Right ventricle myocardium inferior (tissue), 1 donor: ENCODE results near the gene ABCG1. TPM values are rescaled to one million over a fixed set of nuclear protein-coding genes. Genes with fewer than 3 reads are reported as not detected.

ENCODE experiments used
- ATAC-seq: fragments of 200-7000 bp; cut with Tn5 transposase; one replicate; pipeline ENCODE4 v1.9.1; 2020; ENCODE audit warnings: mild to moderate bottlenecking, moderate library complexity
- DNase-seq: peaks from one replicate; pipeline ENCODE4 v3.0.0; 2021; ENCODE audit errors: missing footprints
- intact Hi-C: fragments of 100-400 bp; cut with DNase I; formaldehyde crosslinking; loops from one replicate; pipeline ENCODE4 v1.11.0; 2022
- total RNA-seq: library from RNA; stranded (reverse); fragmentation: NEBNext Ultra II Directional; extraction: Animal tissue kit (Norgen Biotek cat#: 25700); gene quantifications from one replicate; pipeline ENCODE4 v1.2.1, GENCODE V29; 2021
- donor health status: DM: no; HTN: yes; CAD: no; lungs with severe emphysema.

Gene ABCG1
- total RNA-seq, 1 donor from 2014 or later: 9.0 TPM

GRCh38 chr21:42320791-42321190, 101.9 kb downstream of the ABCG1 start:
- DNase-seq (no peak), ATAC-seq (no peak)
- intact Hi-C loops: no loop called here

DNA sequence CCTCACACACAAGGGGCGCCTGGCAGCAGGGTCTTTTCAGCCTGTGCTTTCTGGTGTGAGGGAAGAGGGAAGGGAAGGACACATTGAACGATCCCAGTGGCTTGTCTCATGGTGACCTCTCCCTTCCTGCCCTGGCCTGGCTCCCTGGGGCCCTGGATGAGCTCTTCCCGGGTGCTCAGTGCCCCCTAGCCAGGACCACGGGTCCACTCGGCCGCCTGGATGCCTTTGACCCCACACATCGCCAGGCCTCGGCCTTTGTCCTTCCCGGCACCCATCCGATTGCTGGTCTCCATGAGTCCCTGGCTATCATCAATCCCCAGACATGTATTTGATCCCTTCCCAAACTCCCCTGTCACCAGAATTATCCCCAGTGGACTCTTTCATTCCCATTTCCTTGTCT, 102.3 kb downstream of the ABCG1 start:
- intact Hi-C loops: no loop called here
- DNase-seq (no peak), ATAC-seq (no peak)

GRCh38 chr21:42321845-42322244, 102.9 kb downstream of the ABCG1 start:
- intact Hi-C loops: no loop called here
- DNase-seq (no peak), ATAC-seq (no peak)

GRCh38 chr21:42324896-42325295, 106.0 kb downstream of the ABCG1 start:
- intact Hi-C loops: no loop called here
- no peak for DNase-seq
- no peak for ATAC-seq

GRCh38 chr21:42330380-42331371, 111.7 kb downstream of the ABCG1 start:
- ATAC-seq (no peak), DNase-seq (no peak)
- intact Hi-C loops: no loop called here

DNA sequence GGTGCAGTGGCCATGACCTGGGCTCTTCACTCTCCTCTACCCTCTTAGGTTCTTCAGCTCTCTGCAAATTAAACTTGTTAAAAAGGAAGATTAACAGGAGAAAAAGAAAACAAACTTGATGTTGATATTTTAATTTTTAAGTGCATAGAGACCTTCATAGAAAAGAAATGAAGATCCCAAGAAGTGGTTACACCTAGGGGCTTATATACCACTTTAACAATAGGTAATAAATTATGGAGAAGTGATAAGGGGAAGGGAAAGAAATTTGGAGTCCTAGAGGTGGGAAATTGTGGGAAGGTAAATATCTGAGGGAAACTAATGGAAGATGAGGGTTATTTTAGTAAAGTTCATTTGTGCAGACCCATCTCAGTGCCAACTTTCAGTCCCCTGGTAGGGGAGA, 112.7 kb downstream of the ABCG1 start:
- intact Hi-C loops: no loop called here
- DNase-seq: no peak
- no peak for ATAC-seq

GRCh38 chr21:42332557-42333317, 113.8 kb downstream of the ABCG1 start:
- DNase-seq: no peak
- ATAC-seq: no peak
- intact Hi-C loops: no loop called here

DNA sequence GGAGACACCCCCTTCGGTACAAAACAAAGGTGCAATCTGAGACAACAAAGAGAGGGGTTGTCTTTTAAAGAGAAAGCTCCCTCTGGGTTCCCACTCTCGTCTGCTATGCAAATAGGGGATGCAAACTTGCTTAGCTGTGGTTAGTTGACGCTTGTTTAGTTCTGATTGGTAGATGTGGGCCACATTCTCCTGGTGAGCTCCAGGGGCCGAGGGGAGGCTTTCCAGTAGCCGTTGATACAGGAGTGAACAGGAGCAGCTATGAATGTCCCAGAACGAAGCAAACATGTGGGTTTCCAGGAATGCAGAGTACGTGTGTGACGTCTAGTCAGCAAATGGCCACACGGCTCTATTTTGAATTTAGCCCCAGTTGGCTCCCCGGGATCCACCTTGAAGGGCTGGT, 117.1 kb downstream of the ABCG1 start:
- ATAC-seq (no peak), DNase-seq (no peak)
- intact Hi-C loops: loop anchor here (5.0 kb wide), 1 partner anchor 111 kb away; no protein-coding TSS in a partner anchor

DNA sequence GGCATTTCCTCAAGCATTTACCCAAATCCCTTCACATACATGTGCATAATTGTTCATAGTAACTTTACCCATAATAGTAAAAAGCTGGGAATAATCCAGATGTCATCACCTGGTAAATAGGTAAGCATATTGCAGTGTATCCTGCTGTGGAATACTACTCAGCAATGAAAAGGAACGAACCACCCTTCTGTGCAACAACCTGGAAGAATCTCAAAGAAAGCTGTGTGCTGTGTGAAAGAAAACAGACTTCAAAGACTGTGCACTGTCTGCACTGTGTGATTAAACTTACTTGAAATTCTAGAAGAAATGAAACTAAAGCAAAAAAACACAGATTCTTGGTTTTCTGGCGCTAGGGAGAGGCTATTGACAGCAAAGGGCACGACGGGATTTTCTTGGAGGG, 118.3 kb downstream of the ABCG1 start:
- intact Hi-C loops: loop anchor here (5.0 kb wide), 1 partner anchor 110 kb away; no protein-coding TSS in a partner anchor
- no peak for DNase-seq
- no peak for ATAC-seq

DNA sequence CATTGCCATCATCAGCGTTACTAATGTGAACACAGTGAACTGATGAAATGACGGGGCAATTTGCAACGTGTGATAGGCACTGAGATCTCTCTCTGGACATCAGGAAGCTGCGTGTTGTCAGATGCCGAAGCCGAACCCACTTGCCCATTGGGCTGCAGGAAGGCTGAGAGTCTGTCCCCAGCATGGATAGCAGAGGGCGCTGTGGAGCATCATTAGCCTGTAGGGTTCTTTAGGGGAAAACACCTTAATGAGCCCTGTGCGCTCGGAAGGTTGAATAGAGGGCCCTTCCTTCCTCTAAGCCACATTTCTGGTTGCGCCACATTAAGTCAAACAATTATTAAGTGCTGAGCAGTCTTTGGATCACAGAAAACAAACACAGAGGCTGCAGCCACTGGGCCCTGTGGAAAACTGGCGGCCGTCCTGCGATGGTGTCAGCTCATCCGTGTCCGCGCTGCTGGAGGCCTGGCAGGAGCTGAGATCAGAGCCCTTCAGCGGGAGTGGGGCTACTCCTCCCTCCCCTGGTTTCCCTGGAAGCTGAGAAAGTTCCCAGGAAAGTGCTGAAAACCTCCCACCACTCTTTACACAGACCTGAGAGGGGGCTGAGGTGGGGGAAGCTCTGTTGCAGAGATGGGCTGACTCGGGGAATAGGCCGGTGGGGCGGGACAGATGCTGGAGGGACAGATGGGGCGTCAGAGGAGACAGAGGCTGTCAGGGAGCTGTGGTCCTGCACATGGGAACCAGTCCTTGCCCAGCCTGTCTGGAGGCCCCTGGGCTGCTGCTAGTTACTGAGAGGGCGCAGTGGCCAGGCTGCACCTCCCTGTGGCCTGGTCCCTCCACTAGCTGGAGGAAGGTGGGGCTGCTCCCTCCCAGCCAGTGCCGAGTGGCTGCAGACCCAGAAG, 119.1 kb downstream of the ABCG1 start:
- peak; percentile 50 for ATAC-seq
- no peak for DNase-seq
- intact Hi-C loops: loop anchor here (5.0 kb wide), 1 partner anchor 109 kb away; no protein-coding TSS in a partner anchor

DNA sequence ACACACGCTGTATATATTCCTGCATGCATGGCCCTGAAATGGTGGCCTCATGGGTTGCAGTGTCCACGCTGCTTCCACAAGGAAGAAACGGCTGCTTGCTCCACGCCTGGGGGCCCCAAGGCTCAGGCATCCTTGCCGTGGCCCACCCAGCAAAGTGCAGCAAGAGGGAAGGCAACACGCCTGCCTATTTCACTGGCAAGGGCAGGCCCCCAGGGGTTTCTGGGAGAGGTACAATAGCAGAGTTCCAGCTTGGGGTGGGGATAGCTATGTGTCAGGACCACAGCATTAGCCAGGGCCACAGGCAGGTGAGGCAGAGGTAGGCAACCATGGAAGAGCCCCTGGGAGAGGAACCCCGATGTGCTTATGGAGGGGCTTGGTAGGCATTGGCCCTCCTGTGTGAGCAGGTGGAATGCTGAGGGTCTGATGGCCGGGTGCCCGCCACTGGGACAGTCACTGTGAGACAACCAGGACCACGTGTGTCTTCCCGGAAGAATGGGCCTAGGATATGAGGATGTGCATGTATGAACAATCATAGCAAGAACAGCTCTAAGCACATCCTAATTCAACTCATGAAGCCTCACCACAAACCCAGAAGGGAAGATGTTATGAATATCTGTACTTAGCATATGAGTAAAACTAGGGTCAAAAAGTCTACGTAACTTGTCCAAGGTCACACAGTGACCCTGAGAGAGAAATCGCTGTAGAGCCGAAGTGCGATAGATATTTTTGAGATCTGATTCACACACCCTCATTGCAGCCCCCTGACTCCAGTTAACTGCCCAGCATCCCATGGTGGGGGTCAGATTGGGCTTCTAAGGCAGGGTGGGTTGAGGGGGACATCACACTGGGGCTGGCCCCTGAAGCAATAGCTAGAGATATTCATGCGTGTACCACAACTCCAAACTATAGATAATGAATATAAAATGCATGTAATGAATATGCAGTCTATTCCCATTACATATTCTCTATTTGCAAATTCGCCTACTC, 120.1 kb downstream of the ABCG1 start:
- ATAC-seq (no peak), DNase-seq (no peak)
- intact Hi-C loops: loop anchor here (5.0 kb wide), 1 partner anchor 108 kb away; no protein-coding TSS in a partner anchor

DNA sequence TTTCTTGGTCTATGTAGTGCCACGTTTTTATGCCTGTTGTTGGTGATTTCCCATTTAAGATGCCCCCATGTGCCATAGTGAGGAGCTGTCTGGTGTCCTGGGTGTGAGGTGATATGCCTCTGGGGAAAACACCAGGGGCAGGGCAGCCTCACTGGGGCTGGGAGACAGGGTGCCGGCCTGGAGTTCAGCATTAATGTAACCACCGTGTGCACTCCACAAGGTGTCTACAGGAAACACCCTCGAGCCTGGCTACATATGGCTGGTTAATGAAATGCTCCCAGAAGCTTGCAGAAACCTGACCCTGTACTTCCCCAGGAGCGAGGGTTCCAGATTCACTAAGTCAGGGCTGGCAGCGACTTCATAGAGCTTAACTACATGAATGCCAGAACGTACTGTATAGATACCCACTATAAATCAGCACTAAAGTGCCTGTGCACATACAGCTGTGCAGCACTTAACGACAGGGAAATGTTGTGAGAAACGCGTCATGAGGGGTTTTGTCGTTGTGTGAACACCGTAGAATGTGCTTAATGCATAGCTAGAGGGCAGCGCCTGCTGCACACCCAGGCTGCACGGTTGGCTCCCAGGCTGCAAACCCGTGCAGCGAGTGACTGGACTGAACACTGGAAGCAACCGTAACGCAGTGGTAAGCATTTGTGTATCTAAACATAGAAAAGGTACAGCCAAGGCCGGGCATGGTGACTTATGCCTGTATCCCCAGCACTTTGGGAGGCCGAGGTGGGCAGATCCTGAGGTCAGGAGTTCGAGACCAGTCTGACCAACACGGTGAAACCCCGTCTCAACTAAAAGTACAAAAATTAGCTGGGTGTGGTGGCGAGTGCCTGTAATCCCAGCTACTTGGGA, 121.5 kb downstream of the ABCG1 start:
- ATAC-seq (no peak), DNase-seq (no peak)
- intact Hi-C loops: no loop called here

- intact Hi-C loops: no loop called here
- ATAC-seq: no peak
- no peak for DNase-seq
These were observed 123.0 kb downstream of the ABCG1 start for GRCh38 chr21:42341776-42342542.

DNA sequence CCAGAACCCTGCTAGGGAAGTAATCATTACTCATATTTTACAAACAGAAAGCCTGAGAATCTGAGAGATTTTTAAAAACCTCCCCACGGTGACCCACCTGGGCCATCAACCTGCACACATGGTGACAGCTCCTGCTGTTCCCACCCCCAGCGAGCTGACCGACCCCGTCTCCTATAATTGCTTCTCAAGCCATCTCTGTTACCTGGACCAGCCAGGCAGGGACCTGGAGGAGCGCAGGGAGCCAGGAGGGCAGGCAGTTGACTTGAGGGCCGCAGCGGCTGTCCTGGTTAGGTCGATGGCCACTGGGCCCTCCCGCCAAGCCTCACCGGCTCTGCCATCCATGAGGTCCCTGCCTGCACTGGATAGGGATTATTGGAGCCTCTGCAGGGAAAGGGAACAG, 124.2 kb downstream of the ABCG1 start:
- intact Hi-C loops: no loop called here
- ATAC-seq: no peak
- no peak for DNase-seq

- DNase-seq: no peak
- no peak for ATAC-seq
- intact Hi-C loops: no loop called here
These were observed 124.6 kb downstream of the ABCG1 start for GRCh38 chr21:42343556-42343955.

DNA sequence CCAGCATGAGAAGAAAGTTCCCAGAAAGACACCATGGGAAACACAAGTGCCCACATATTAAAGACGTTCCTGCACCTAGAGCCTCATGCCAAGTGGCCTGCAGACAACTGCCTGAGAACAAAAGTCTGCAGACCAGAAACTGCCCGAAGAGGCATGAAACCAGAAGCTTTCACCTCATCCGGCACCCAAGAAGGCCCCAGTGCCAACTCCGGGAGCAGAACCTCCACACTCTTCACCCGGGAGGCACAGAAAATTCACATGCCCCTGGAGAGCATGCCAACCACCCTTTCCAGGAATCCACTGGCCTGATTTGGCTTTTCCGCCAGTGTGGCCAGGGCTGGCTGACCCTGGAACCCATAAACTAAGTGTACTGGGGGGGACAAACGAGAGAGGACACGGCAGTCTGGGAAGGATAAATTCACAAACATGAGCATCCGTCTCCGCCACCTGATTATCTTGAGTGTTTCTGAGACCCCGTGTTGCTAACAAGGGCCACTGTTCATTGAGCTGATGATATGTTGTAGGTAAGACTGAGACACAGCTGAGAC, 125.1 kb downstream of the ABCG1 start:
- intact Hi-C loops: no loop called here
- no peak for DNase-seq
- ATAC-seq: no peak
